ENCODE data around the gene POLR3A. TPM values are rescaled to one million over a fixed set of nuclear protein-coding genes. Genes with fewer than 3 reads are reported as not detected.

The POLR3A gene
- total RNA-seq, 1 experiment from 2014 or later: 38.0 TPM

- Mint-ChIP-seq H3K27me3 (ENCODE audit: low read depth) (no peaks in the 10 kb centered on the region; the same call in 1 of the 2 replicates), H3K4me3 (no peak overlapping the region), H3K36me3 (ENCODE audit: insufficient read depth in 1 of 3, low read depth in 3 of 3) (peaks cover 28 to 38% (median 32%) of the 10 kb centered on the region in 3 experiments), H3K4me1 (peaks cover 45% of the 10 kb centered on the region in 2 experiments), H3K9me3 (no peaks in the 10 kb centered on the region), H3K27ac (peak overlapping the region in 2 of 3 experiments; percentile 40 to 46; a peak in 3 of 7 replicates)
- no peak overlapping the region for H3K9ac ChIP-seq (ENCODE audit: extremely low read depth, insufficient read length, low read length)
- no peaks in the 10 kb centered on the region for H3K79me1 ChIP-seq (ENCODE audit: insufficient read depth, low read depth, low read length, poor library complexity, severe bottlenecking)
- H3K4me1 ChIP-seq (ENCODE audit: insufficient read depth, low read length): no peaks in the 10 kb centered on the region; the same call in 1 of the 2 replicates
- no peak overlapping the region for H2BK5ac ChIP-seq (ENCODE audit: insufficient read length, low read length)
- H3K79me2 ChIP-seq (ENCODE audit: insufficient read depth, low read length): no peaks in the 10 kb centered on the region
- H3K4me2 ChIP-seq (ENCODE audit: insufficient read depth, insufficient read length, low read length): no peak overlapping the region
- no peaks in the 10 kb centered on the region for H3K23me2 ChIP-seq (ENCODE audit: insufficient read length, low read depth, low read length, poor library complexity, severe bottlenecking)
- no peak overlapping the region for H3K14ac ChIP-seq (ENCODE audit: insufficient read depth, low read length)
- H3K56ac ChIP-seq (ENCODE audit: insufficient read length, low read depth, low read length): no peak overlapping the region
- H2BK20ac ChIP-seq (ENCODE audit: low read depth, low read length, poor library complexity, severe bottlenecking): no peak overlapping the region
- H2BK120ac ChIP-seq (ENCODE audit: low read depth, low read length, poor library complexity, severe bottlenecking): no peak overlapping the region
- H3K27ac ChIP-seq (ENCODE audit: insufficient read length, low read depth, low read length): peak overlapping the region; percentile 35
- H3K18ac ChIP-seq (ENCODE audit: insufficient read length, low read depth, low read length): no peak overlapping the region
- no peak overlapping the region for H2AK5ac ChIP-seq (ENCODE audit: insufficient read length, low read length)
- H2BK12ac ChIP-seq (ENCODE audit: insufficient read length, low read depth, low read length): no peak overlapping the region
- no peak overlapping the region for H4K91ac ChIP-seq (ENCODE audit: insufficient read length, low read depth, low read length)
- no peak overlapping the region for H2AFZ ChIP-seq (ENCODE audit: low read length)
- no peak overlapping the region for H3K23ac ChIP-seq (ENCODE audit: insufficient read length, low read depth, low read length)
- no peak overlapping the region for H4K8ac ChIP-seq (replicated peaks; ENCODE audit: insufficient read length, low read depth, low read length)
- H3K27me3 ChIP-seq (ENCODE audit: insufficient read depth, low read length): no peaks in the 10 kb centered on the region
- WGBS (ENCODE audit: extremely low coverage, insufficient read length, low lambda C conversion rate): no CpG with 5 or more reads among the region's 10 CpGs
- no peak overlapping the region for H4K5ac ChIP-seq (ENCODE audit: insufficient read length, low read depth, low read length)
- TF ChIP-seq, protein P1, sequence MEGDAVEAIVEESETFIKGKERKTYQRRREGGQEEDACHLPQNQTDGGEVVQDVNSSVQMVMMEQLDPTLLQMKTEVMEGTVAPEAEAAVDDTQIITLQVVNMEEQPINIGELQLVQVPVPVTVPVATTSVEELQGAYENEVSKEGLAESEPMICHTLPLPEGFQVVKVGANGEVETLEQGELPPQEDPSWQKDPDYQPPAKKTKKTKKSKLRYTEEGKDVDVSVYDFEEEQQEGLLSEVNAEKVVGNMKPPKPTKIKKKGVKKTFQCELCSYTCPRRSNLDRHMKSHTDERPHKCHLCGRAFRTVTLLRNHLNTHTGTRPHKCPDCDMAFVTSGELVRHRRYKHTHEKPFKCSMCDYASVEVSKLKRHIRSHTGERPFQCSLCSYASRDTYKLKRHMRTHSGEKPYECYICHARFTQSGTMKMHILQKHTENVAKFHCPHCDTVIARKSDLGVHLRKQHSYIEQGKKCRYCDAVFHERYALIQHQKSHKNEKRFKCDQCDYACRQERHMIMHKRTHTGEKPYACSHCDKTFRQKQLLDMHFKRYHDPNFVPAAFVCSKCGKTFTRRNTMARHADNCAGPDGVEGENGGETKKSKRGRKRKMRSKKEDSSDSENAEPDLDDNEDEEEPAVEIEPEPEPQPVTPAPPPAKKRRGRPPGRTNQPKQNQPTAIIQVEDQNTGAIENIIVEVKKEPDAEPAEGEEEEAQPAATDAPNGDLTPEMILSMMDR (conservative IDR thresholded peaks at IDR 0.05): no peak
- no peak overlapping the region for H3K4ac ChIP-seq (ENCODE audit: low read depth, low read length)
- H2BK15ac ChIP-seq (ENCODE audit: low read depth, low read length): no peak overlapping the region
- no peak overlapping the region for H3T11ph ChIP-seq (ENCODE audit: low read length)
- peaks cover 3% of the 10 kb centered on the region for H4K20me1 ChIP-seq (ENCODE audit: control insufficient read depth, insufficient read depth, insufficient read length)
- H3K9me3 ChIP-seq (ENCODE audit: control insufficient read depth, low read depth, low read length): no peaks in the 10 kb centered on the region
- no peak for DNase-seq
Observed at GRCh38 chr10:78044699-78045098, 15.4 kb upstream of the POLR3A start.
